Pancreas (tissue), 10 donors: ENCODE data around the gene NOS1AP. TPM values are rescaled to one million over a fixed set of nuclear protein-coding genes. Genes with fewer than 3 reads are reported as not detected.
A peak's percentile ranks its signal among the peaks of the same experiment; 100 is the strongest.

Experiments
- ATAC-seq, 4 donors: fragments of 200-7000 bp; cut with Tn5 transposase; one replicate each; pipeline versions ENCODE4 v1.8.0 to v1.9.1; 2020; ENCODE audit warnings: mild to moderate bottlenecking in 4 of 4, moderate library complexity in 4 of 4
- DNase-seq, 6 donors: peaks; one replicate each; pipeline ENCODE4 v3.0.0-alpha.2; 2020
- FAIRE-seq: peaks from 2 replicates; lab custom pipeline; 2012; peaks lifted over from hg19 to GRCh38; lab: Jason Lieb, UNC
- H3K27ac ChIP-seq, 4 donors: fragments of 200-600 bp; sonication (generic); 1 replicate in 3 of 4; 2 replicates in 1 of 4; pipeline versions ENCODE4 v1.5.0 to v1.8.0; 2020
- H3K27me3 ChIP-seq, 4 donors: fragments of 200-600 bp; one replicate each; pipeline ENCODE4 v1.8.0; 2021
- H3K36me3 ChIP-seq, 3 donors: fragments of 200-600 bp; sonication (generic) in 1 of 3; one replicate each; pipeline versions ENCODE4 v1.5.0 to v1.8.0; 2020 to 2021
- H3K4me1 ChIP-seq, 3 donors: fragments of 200-600 bp; one replicate each; pipeline ENCODE4 v1.8.0; 2021
- H3K4me3 ChIP-seq, 4 donors: fragments of 200-600 bp; sonication (generic) in 2 of 4; one replicate each; pipeline versions ENCODE4 v1.5.0 to v1.8.0; 2020 to 2021
- H3K9me3 ChIP-seq, 4 donors: fragments of 200-600 bp; one replicate each; pipeline ENCODE4 v1.8.0; 2021
- WGBS, 2 donors: extraction: QIAGEN DNeasy Blood & Tissue Kit; methylation state at CpG; one replicate each; pipeline ENCODE4 v1.1.7; 2013; 5-methylcytosine and 5-hydroxymethylcytosine counted together
- intact Hi-C, 3 donors: fragments of 100-400 bp; cut with DNase I; formaldehyde crosslinking; loops; one replicate each; pipeline versions ENCODE4 v1.11.1 to v1.14.2; 2022
- polyA plus RNA-seq, 2 donors: library from polyadenylated mRNA; stranded (reverse); fragments of 200-250 nt; gene quantifications; one replicate each; pipeline ENCODE4 v1.2.3, GENCODE V29; 2013
- total RNA-seq, 6 donors: library from RNA; stranded (reverse); fragmentation: NEBNext Ultra II Directional in 4 of 6; extraction: Animal tissue kit (Norgen Biotek cat#: 25700) in 4 of 6; gene quantifications; one replicate each; pipeline versions ENCODE4 v1.2.1 to v1.2.4, GENCODE V29; 2021 to 2023
- TF ChIP-seq, protein P1 (sequence below), 4 donors: fragments of 200-600 bp; sonication (generic) in 3 of 4; IDR thresholded peaks; one replicate each; pipeline versions ENCODE4 v1.5.0 to v1.8.0; 2021; ENCODE audit warnings: antibody characterized with exemption in 4 of 4
- donor health status: healthy with polysubstance abuse.
- donor health status: DM: no; HTN: no; CAD: no; lungs with moderate emphysema.
- donor health status: DM: no; HTN: no; CAD: no.
- donor health status: control.
- donor health status: control.
- donor health status: Bipolar disorder and iron deficiency.
- donor health status: DM: yes; HTN: yes; CAD: no.
- donor health status: DM: no; HTN: no; CAD: no.
- donor health status: DM: no; HTN: no; CAD: no.
- donor health status: DM: yes; HTN: yes; CAD: no.

NOS1AP gene
- total and polyA plus RNA-seq, 8 donors = 0.40 to 2.8 (median 1.7) TPM

DNA sequence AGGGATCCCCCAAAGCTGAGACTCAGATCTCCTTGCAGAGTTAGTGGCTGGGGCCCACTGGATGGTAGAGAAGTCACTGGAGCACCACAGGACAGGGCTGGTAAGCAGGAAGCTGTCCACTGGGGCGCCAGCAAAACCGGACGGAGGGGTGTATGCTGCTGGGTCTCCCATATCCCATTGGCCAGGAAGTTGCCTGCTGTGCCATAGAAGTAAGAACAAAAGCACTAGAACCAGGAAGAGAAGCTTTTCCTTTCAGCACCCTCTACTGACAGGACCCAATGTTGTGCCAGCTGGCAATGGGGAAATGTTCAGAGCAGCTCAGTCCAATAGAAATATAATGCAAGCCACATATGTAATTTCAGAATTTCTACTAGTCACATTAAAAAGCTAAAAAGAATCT lies 160.6 kb downstream of the NOS1AP start:
- H3K9me3 ChIP-seq = no peaks in the 10 kb centered on the region

DNA sequence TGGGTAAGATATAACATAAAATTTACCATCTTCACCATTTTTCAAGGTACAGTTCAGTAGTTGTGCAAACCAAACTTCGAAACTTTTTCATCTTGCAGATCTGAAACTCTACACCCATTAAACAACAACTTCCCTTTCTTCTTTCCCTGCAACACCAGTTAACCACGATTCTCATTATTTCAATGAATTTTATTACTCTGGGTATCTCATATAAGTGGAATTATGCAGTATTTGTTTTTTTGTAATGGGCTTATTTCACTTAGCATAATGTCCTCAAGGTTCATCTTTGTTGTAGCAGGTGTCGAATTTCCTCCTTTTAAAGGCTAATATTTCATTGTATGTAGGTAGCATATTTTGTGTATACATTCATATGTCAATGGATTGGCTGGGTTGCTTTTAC lies 161.0 kb downstream of the NOS1AP start:
- no peak overlapping the region for H3K27ac ChIP-seq
- H3K4me3 ChIP-seq = no peak overlapping the region
- FAIRE-seq (no peak), DNase-seq (no peak), ATAC-seq (no peak)
- H3K9me3 ChIP-seq = no peaks in the 10 kb centered on the region
- WGBS, 2 donors = 55 to 60% methylated on average over 3 of the region's 3 CpGs
- TF ChIP-seq, protein P1, sequence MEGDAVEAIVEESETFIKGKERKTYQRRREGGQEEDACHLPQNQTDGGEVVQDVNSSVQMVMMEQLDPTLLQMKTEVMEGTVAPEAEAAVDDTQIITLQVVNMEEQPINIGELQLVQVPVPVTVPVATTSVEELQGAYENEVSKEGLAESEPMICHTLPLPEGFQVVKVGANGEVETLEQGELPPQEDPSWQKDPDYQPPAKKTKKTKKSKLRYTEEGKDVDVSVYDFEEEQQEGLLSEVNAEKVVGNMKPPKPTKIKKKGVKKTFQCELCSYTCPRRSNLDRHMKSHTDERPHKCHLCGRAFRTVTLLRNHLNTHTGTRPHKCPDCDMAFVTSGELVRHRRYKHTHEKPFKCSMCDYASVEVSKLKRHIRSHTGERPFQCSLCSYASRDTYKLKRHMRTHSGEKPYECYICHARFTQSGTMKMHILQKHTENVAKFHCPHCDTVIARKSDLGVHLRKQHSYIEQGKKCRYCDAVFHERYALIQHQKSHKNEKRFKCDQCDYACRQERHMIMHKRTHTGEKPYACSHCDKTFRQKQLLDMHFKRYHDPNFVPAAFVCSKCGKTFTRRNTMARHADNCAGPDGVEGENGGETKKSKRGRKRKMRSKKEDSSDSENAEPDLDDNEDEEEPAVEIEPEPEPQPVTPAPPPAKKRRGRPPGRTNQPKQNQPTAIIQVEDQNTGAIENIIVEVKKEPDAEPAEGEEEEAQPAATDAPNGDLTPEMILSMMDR (IDR thresholded peaks at IDR 0.05) = no peak
- H3K4me1 ChIP-seq = peaks cover 3 to 8% (median 4%) of the 10 kb centered on the region in 3 donors
- intact Hi-C loops = no loop called here
- no peaks in the 10 kb centered on the region for H3K27me3 ChIP-seq
- no peaks in the 10 kb centered on the region for H3K36me3 ChIP-seq

More for the DNA sequence above, 160.6 kb downstream of the NOS1AP start:
- no peak overlapping the region for H3K4me3 ChIP-seq
- H3K27ac ChIP-seq = no peak overlapping the region
- ATAC-seq = peak; percentile 84 to 95 (median 90)
- peak in 5 of 6 donors; percentile 37 to 48 (median 38) for DNase-seq
- no peaks in the 10 kb centered on the region for H3K27me3 ChIP-seq
- intact Hi-C loops = no loop called here
- H3K36me3 ChIP-seq = no peaks in the 10 kb centered on the region
- FAIRE-seq = no peak
- 58 to 63% methylated on average over 3 of the region's 3 CpGs for WGBS, 2 donors
- peaks cover 3 to 8% (median 4%) of the 10 kb centered on the region in 3 donors for H3K4me1 ChIP-seq
- TF ChIP-seq, protein P1 (IDR thresholded peaks at IDR 0.05) = no peak

DNA sequence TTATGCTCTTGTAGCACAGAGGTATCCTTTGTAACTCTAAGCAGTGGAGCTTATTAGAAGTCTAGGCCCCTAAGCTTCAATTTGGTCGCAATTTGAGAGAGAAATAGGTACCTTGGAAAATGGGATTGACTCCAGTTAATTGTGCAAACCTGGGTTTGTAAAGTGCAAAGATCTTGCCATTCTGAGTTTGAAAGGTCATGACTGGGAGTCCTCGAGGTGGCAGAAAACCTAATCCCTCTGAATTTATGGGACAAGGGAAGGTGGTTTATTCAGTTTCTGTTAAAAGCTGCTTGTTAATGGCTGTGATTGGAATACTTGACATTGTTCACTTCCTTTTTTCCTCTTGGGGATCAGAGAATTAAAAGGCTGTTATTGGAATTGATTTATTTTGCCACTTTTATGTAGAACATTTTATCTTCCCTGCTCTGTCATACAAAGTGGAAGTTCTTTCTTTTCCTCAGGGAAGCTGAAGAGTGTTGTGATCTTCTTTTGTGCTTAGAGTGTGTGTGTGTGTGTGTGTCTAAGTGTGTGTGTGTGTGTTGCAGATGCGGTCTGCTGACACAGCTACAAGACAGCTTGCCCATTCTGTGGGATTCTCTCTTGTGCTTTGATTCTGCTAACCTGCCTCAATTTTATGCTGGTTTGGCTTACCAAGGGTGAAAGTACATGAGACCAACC lies 162.7 kb downstream of the NOS1AP start:
- Histone ChIP-seq H3K9me3 (no peaks in the 10 kb centered on the region), H3K4me1 (peaks cover 3 to 8% (median 4%) of the 10 kb centered on the region in 3 donors), H3K4me3 (no peak overlapping the region), H3K27me3 (no peaks in the 10 kb centered on the region), H3K36me3 (no peaks in the 10 kb centered on the region), H3K27ac (no peak overlapping the region)
- ATAC-seq = no peak
- no peak for FAIRE-seq
- 74 to 83% methylated on average over 3 of the region's 3 CpGs for WGBS, 2 donors
- intact Hi-C loops = no loop called here
- DNase-seq = no peak
- TF ChIP-seq, protein P1 (IDR thresholded peaks at IDR 0.05) = no peak

DNA sequence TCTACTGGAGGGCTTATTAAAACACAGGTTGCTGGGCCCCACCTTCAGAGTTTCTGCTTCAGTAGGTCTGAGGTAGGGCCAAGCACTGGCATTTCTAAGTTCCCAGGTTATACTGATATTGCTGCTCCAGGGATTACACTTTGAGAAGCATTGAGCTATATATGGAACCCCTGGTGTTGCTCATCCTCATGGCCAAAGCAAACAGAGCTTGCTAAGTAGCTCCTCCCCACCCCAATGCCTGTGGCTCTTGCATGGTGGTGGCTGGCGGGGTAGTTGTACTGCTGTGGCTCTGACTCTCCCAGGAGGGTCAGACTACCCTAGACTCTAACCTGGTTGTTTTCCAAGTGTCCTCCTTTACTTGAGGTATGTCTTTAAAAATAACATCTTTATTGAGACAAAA lies 163.6 kb downstream of the NOS1AP start:
- FAIRE-seq = no peak
- TF ChIP-seq, protein P1 (IDR thresholded peaks at IDR 0.05) = no peak
- 100% methylated on average over 1 of the region's 1 CpG for WGBS, 2 donors
- H3K4me3 ChIP-seq = no peak overlapping the region
- H3K27me3 ChIP-seq = no peaks in the 10 kb centered on the region
- no peak for DNase-seq
- intact Hi-C loops = no loop called here
- peaks cover 3 to 8% (median 4%) of the 10 kb centered on the region in 3 donors for H3K4me1 ChIP-seq
- H3K9me3 ChIP-seq = no peaks in the 10 kb centered on the region
- no peak overlapping the region for H3K27ac ChIP-seq
- H3K36me3 ChIP-seq = no peaks in the 10 kb centered on the region
- no peak for ATAC-seq

DNA sequence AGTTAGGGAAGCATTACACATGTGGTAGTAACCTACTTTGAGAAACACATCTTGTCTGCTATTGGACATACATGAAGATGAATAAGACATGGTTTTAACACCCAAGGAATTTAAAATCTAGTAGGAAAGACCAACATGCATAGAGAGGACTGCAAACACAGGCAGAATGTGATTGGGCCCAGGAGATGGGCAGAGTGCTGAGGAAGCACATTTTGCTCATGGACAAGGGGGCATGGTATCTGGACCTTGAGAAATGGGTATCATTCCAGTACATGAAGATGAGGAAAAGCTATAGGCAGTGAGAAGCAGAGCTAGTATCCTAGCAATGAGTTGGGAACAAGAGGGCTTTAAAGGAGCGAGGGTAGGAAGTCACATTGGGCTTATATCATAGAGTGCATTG lies 164.4 kb downstream of the NOS1AP start:
- Histone ChIP-seq H3K27ac (no peak overlapping the region), H3K4me3 (no peak overlapping the region), H3K27me3 (no peaks in the 10 kb centered on the region), H3K36me3 (no peaks in the 10 kb centered on the region), H3K4me1 (peaks cover 0 to 8% (median 4%) of the 10 kb centered on the region in 3 donors), H3K9me3 (no peaks in the 10 kb centered on the region)
- WGBS, 2 donors = 95 to 100% methylated on average over 1 of the region's 1 CpG
- ATAC-seq (no peak), DNase-seq (no peak), FAIRE-seq (no peak)
- TF ChIP-seq, protein P1 (IDR thresholded peaks at IDR 0.05) = no peak
- intact Hi-C loops = no loop called here
